Measurements from ENCODE around the gene PRDX5.

The PRDX5 gene

GRCh38 chr11:64290352-64291261 is 27.3 kb upstream of the PRDX5 start:
- no peak for DNase-seq

GRCh38 chr11:64291262-64291751 is 26.6 kb upstream of the PRDX5 start, which contains the start of gene KCNK4:
TSS of gene KCNK4 (plus strand) at chr11:64291302. CDS start at chr11:64293019, 1,717 bp downstream.
- no peak for DNase-seq

GRCh38 chr11:64291752-64292459 is 26.0 kb upstream of the PRDX5 start:
- no peak for DNase-seq

- DNase-seq: no peak
Measured at GRCh38 chr11:64292460-64293254, 25.3 kb upstream of the PRDX5 start.

- no peak for DNase-seq
Measured at GRCh38 chr11:64294774-64295173, 23.1 kb upstream of the PRDX5 start.

GRCh38 chr11:64295760-64296159 is 22.2 kb upstream of the PRDX5 start:
- DNase-seq: no peak

GRCh38 chr11:64296236-64296635 is 21.7 kb upstream of the PRDX5 start:
- no peak for DNase-seq

- DNase-seq: no peak
Measured at GRCh38 chr11:64296830-64297698, 20.9 kb upstream of the PRDX5 start.

GRCh38 chr11:64297699-64298358 is 20.1 kb upstream of the PRDX5 start:
- no peak for DNase-seq

- DNase-seq: no peak
Measured at GRCh38 chr11:64298966-64299846, 18.7 kb upstream of the PRDX5 start.

- DNase-seq: no peak
Measured at GRCh38 chr11:64299847-64300648, 17.9 kb upstream of the PRDX5 start, which contains the start of gene CATSPERZ. TSS of gene CATSPERZ (plus strand) at chr11:64300358. CDS start at chr11:64300411, 53 bp downstream.

- no peak for DNase-seq
Measured at GRCh38 chr11:64303109-64304031, 14.6 kb upstream of the PRDX5 start.

GRCh38 chr11:64304032-64304315 is 13.9 kb upstream of the PRDX5 start:
- DNase-seq: no peak

- peak; percentile 69 for DNase-seq
Measured at GRCh38 chr11:64304316-64305072, 13.4 kb upstream of the PRDX5 start.

GRCh38 chr11:64305075-64305690 is 12.7 kb upstream of the PRDX5 start, which contains the start of gene ESRRA:
TSS of gene ESRRA (plus strand) at chr11:64305524. CDS start at chr11:64307180, 1,656 bp downstream.
- DNase-seq: peak; percentile 98

- DNase-seq: peak; percentile 74
Measured at GRCh38 chr11:64305691-64306562, 12.0 kb upstream of the PRDX5 start.
